Right forelimb (tissue), 1 donor: ENCODE data around the gene RYR2.
"Not testable (repeated sequence)": the region's sequence is repeated elsewhere in the genome, so short reads cannot be mapped to it uniquely, and the experiment has no call there.

Experiments
- DNase-seq: peaks from one replicate; pipeline ENCODE4 v3.0.0-alpha.2; 2018

The RYR2 gene

DNA sequence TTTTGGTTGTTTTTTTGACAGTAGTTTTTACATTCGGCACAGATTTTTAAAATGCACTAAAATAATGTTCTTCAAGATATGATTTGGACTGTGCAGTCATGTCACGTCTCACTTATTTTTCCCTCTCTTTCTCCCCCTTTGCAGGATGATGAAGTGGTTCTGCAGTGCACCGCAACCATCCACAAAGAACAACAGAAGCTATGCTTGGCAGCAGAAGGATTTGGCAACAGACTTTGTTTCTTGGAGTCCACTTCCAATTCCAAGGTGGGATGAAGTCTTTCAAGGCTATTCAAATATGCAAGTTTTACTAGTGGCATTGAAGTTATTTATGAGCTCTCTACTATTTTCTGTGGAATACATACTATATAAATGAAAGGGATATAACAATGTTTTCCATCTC lies 228.4 kb downstream of the RYR2 start:
- DNase-seq: no peak

DNA sequence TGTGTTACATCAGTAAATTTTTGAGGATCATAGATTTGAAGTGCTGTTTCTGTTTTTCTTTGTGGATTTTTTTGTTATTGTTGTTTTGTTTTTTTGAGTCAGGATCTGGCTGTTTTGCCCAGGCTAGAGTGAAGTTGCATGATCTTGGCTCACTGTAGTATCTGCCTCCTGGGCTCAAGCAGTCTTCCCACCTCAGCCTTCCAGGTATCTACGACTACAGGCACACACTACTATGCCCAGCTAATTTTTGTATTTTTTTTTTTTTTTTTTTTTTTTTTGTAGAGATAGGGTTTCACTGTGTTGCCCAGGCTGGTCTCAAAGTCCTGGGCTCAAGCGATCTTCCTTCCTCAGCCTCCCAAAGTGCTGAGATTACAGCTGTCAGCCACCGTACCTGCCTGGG lies 236.0 kb downstream of the RYR2 start:
- not testable (repeated sequence) for DNase-seq

DNA sequence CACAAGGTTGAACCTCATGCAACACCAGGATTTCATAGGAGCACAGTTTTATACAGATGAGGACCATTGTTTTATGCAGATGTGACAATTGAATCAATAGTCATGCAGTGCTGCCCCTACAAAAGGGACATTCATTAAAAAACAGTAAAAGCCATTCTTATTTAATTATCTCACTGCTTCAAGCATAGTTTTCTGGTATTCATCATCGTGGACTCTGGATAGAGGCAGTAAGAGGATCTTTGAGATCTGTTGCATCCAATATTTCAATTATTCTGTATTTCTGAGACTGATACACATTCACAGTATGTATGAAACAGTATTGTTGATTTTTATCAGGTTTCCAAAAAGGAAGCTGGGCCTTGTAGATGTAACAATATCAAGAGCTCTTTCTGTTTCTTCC lies 237.6 kb downstream of the RYR2 start:
- no peak for DNase-seq

GRCh38 chr1:237281481-237281880 lies 239.5 kb downstream of the RYR2 start:
- DNase-seq: no peak

DNA sequence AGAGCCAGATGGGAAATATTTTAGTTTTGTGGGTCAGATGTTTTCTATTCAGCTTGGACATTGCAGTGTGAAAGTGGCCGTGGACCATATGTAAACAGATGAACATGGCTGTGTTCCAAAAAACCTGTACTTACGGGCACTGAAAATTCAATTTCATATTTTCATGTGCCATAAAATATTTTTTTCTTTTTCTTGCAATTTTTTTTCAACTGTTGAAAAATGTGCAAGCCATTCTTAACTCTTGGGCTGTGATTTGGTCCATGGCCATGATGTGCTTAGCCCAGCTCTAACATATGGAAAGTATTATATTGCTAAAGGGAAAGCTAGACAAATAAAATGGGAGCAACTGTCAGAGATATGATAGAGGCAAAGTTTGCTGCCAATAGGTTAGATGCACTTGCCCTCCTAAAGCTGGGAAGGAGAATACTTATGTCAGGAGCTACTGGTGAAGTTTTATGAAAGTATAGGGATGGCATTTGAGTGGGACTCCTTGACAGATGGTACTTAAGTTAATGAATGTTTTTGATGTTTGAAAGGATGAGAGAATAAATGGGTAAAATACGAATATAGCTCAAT lies 240.3 kb downstream of the RYR2 start:
- DNase-seq: no peak

- DNase-seq: no peak
Observed at GRCh38 chr1:237287876-237288521, 246.0 kb downstream of the RYR2 start.

DNA sequence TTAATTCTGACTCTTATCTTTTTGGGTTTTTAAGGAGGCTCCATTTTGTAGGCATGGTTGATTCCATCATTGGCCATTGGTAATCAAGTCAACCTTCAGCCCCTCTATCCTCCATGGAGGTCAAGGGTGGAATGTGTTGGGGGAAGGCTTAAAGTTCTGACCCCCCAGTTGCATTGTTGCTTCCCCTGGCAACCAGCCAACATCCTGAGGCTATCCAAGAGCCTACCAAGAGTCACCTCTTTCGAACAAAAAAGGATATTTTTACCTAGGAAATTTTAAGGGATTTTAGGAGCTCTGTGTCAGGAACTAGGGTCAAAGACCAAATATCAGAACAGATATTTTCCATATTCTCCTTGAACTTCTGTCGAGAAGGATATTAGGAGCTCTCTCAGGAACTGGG lies 251.8 kb downstream of the RYR2 start:
- no peak for DNase-seq

DNA sequence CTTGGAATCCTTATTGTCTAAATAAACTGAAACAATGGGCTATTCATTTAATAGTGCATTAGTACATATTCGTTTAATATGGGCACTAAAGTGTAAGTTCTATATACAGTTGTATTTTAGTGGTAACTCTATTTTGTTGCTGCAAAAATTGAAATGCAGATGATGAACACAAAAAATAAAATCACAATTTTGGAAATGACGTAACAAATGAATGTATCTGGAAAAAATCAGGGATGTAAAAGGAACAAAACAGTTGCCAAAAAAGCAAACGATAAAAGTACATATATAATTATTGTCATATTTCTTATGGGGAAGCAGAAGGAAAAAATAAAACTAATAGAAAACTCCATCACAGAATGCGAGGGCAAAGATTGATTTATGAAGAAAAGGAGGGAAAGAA lies 254.9 kb downstream of the RYR2 start:
- DNase-seq: no peak

DNA sequence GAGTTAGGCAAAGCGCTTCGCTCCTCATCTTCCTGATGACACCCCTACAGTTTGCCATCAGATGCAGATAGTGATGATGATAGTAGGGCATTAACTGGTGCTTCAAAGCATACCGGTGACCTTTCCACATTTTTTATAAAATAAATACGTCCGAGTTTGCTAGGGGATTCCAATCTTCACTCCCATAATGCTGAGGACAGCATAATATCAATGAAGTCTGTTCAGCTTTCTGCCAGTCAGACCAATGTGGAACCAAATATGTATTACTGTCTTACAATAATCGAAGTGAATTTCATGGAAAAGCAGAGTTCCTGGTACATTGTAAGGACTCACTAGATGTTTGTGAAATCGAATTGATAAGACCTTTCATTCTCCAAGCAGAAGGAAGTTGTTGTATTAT lies 258.7 kb downstream of the RYR2 start:
- DNase-seq: no peak

- no peak for DNase-seq
Observed at GRCh38 chr1:237303929-237304328, 261.9 kb downstream of the RYR2 start.

GRCh38 chr1:237306726-237307125 lies 264.7 kb downstream of the RYR2 start:
- DNase-seq: no peak

- no peak for DNase-seq
Observed at GRCh38 chr1:237309595-237310118, 267.7 kb downstream of the RYR2 start.

GRCh38 chr1:237316352-237316751 lies 274.4 kb downstream of the RYR2 start:
- DNase-seq: no peak

DNA sequence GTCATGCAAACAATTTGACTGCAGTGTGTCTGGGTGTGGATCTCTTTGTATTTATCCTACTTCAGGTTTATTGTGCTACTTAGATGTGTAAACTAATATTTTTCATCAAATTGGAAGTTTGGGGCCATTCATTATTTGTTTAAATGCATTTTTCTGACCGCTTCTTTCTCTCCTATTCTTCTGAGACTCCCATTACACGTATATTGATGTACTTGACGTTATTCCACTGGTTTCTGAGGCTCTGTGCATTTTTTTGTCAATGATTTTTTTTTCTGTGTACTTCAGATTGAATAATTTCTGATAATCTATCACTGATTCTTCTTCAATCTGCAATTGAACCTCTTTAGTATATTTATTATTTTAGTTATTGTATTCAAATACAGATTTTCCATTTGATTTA lies 276.8 kb downstream of the RYR2 start:
- no peak for DNase-seq

GRCh38 chr1:237320890-237321289 lies 278.9 kb downstream of the RYR2 start:
- DNase-seq: no peak

GRCh38 chr1:237324226-237324625 lies 282.2 kb downstream of the RYR2 start:
- no peak for DNase-seq

- DNase-seq: no peak
Observed at GRCh38 chr1:237327061-237327460, 285.1 kb downstream of the RYR2 start.

DNA sequence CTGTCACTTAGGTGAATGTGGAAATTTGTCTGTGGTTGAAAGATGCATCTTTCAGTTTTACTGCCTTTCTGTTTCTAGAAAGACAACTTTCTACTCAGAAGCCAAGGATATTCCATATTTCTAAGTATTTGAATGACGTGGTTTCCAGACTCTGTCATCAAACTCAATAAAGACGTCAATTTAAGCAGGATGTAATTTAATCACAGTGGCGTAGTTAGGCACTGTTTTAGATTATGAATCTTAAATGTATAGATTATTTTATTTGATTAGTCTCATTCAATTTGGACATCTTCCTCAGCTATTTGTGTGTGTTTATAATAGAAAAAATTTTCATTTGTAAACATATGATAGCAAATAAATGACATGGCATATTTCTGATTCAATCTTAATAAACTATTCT lies 298.9 kb downstream of the RYR2 start:
- DNase-seq: no peak

GRCh38 chr1:237341391-237341790 lies 299.4 kb downstream of the RYR2 start:
- DNase-seq: no peak

DNA sequence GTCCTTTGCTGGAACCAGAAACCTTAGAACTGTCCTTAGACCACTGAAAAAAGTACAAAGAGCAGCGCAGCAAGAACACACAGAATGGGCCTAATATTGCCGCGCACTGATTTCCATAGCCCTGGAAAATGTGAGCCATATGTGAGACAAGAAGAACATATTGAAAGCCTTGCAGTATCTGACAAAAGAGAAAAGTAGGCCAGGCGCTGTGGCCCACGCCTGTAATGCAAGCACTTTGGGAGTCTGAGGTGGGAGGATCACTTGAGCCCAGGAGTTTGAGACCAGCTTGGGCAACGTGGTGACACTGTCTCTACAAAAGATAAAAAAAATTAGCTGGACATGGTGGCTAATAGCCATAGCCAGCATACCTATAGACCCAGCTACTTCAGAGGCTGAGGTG lies 300.7 kb downstream of the RYR2 start:
- DNase-seq: no peak

GRCh38 chr1:237352747-237353146 lies 310.8 kb downstream of the RYR2 start:
- DNase-seq: no peak

DNA sequence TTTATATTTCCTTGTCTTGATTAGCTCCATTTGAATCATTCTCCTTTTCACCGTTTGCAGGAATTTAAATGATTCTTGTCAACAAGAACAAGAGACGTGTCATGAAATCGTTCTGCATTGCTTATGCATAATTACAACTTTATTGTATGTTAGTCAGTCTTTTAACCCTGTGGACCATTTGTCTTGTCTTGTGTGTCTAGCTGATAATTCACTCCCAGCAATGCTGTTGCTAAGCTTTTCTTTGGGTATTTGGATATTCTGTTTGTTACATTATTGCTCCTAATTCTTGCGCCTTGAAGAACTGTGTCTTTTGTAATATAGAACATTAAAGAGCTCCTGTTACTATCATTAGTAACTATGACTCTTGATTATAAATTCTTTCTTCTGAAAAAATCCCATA lies 311.9 kb downstream of the RYR2 start:
- DNase-seq: no peak

- no peak for DNase-seq
Observed at GRCh38 chr1:237355022-237355421, 313.0 kb downstream of the RYR2 start.

GRCh38 chr1:237358555-237358954 lies 316.6 kb downstream of the RYR2 start:
- DNase-seq: no peak

DNA sequence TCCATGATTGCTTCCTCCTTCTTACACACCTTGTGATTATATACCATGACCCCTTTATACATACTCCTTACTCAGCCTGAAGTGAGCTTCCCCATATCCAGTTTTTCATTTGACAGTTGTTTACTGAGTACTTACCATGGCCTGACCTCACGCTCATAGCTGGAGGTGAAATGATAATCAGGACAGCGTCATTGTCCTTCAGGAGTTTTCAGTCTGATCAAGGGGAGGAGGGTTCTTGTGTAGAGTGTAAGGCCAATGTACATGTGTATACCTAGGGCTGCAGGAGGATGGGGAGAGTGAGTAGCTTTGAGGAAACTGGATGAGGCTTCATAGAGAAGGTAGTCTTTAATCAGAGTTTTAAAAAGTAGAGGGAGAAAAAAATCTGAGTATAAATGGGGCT lies 325.8 kb downstream of the RYR2 start:
- DNase-seq: no peak
